AG04449 (cell line): ENCODE data around the gene CHST11.

Experiments used
- CTCF ChIA-PET: fragments of 350-600 bp; formaldehyde crosslinking; extraction: SDS; loops from one replicate; lab custom pipeline; 2021; ENCODE audit warnings: antibody characterized with exemption; lab: Yijun Ruan, JAX
- POLR2A ChIA-PET: fragments of 400-600, 350-600 bp; formaldehyde crosslinking; extraction: SDS; loops from one replicate; lab custom pipeline; 2020; ENCODE audit warnings: antibody characterized with exemption, inconsistent platforms; lab: Yijun Ruan, JAX
- DNase-seq: peaks from one replicate; pipeline ENCODE4 v3.0.0-alpha.2; 2010; ENCODE audit warnings: low read depth, low spot score
- H3K4me3 ChIP-seq: 2 replicates; pipeline ENCODE4 v1.5.1; 2011; ENCODE audit warnings: low read depth, mild to moderate bottlenecking, control low read depth, low read length
- CTCF ChIP-seq: IDR thresholded peaks from one replicate; pipeline ENCODE4 v1.5.1; 2011; ENCODE audit warnings: mild to moderate bottlenecking, moderate library complexity, low read length, control low read depth, inconsistent platforms; ENCODE audit not compliant: insufficient read depth; ENCODE audit errors: missing control alignments

Gene CHST11

DNA sequence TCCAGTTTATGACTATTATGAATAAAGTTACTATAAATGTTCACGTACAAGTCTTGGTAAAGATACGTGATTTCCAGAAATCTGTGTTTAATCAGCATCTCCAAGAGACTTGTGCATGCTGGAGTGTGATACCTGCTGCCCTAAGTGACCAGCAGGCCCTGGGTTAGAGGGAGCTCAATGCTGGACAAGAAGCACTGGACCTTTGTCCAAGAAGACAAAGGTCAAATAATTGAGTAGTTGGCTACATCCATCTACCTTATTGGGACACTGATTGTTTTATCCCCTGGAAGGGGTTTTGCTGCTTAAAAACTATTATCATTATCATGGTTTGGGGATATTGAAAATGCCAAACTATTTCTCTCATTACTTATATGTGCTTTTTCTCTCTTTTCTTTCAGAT, 37.0 kb upstream of the CHST11 start:
- CTCF ChIA-PET, result no interaction called here
- TF ChIP-seq CTCF, result no peak
- POLR2A ChIA-PET, result no interaction called here
- H3K4me3 ChIP-seq, result no peak overlapping the region
- DNase-seq, result no peak

GRCh38 chr12:104420868-104421267, 35.9 kb upstream of the CHST11 start:
- no peak for DNase-seq
- no peak overlapping the region for H3K4me3 ChIP-seq
- CTCF ChIA-PET, result no interaction called here
- POLR2A ChIA-PET, result no interaction called here
- TF ChIP-seq CTCF, result no peak

DNA sequence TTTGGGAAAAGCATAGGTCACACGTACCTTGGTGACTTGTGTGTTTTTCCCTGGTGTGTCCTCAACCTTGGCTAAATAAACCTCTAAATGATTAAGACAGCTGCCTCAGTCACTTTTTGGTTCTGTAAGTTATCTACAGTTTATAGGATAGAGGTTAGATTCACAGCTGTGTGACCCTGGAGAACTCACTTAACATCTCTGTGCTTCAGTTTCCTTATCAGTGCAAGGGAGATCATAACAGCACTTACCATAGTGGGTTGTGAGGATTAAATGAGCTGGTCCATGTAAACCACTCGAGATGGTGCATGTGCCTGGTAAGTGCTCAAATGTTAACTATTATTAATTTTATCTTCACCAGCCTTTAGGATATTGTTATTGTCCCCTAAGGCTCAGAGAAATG, 35.4 kb upstream of the CHST11 start:
- no peak for DNase-seq
- no peak for TF ChIP-seq CTCF
- H3K4me3 ChIP-seq, result no peak overlapping the region
- CTCF ChIA-PET, result no interaction called here
- POLR2A ChIA-PET, result no interaction called here

DNA sequence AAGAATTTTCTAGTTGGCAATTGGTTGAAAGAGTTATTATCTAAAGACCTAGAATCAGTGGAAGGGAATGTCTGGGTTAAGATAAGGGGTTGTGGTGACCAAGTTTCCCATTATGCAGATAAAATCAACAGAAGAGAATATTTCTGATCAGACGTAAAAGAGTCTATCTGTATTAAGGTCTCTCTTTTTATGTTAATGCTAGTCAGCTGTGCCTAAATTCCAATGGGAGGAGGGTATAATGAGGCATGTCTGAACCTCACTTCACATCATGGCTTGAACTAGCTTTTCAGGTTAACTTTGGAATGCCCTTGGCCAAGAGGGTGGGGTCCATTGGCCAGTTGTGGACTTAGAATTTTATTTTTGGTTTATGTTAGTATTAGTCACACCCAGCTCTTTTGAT, 34.3 kb upstream of the CHST11 start:
- ChIA-PET CTCF (no interaction called here), POLR2A (no interaction called here)
- no peak for TF ChIP-seq CTCF
- DNase-seq, result no peak
- no peak overlapping the region for H3K4me3 ChIP-seq

DNA sequence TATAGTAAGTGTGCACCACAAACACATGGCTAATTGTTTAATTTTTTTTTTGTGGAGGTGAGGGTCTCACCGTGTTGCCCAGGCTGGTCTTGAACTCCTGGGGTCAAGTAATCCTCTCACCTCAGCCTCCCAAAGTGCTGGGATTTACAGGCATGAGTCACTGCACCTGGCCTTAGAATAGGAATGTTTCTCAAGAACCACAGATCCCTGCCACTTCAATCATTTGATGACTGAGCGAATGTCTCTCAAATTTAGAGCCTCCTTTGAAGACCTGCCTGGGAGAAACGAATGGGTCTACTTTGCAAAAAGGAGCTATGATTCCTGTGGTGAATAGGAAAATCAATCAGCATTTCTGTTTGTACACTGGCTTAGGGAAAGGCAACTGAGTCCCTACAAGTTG, 33.5 kb upstream of the CHST11 start:
- H3K4me3 ChIP-seq, result no peak overlapping the region
- CTCF ChIA-PET, result no interaction called here
- DNase-seq, result no peak
- no peak for TF ChIP-seq CTCF
- POLR2A ChIA-PET, result no interaction called here

DNA sequence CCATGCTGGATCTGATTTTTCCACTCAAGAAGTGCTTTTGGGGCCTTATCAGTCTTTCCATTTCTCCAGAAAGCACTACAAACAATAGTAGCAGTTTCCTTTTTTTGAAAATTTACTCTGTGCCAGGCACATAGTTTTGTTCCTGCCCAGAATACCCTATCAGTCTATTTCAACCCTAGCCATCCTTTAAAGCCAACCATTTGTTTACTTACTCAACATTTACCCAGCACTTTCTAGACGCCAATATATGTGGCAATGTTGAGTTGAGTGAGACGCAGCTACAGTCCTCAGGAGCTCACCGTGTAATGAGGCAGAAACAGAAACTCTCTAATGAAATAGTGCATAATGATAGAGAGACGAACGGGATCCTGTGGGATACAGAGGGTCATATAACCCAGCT, 32.9 kb upstream of the CHST11 start:
- no peak for TF ChIP-seq CTCF
- ChIA-PET CTCF (no interaction called here), POLR2A (no interaction called here)
- H3K4me3 ChIP-seq, result no peak overlapping the region
- no peak for DNase-seq
